Liver (tissue), 9 donors: Measurements from ENCODE around the gene IL10RB. TPM values are rescaled to one million over a fixed set of nuclear protein-coding genes. Genes with fewer than 3 reads are reported as not detected.
A peak's percentile ranks its signal among the peaks of the same experiment; 100 is the strongest.

Experiments
- DNase-seq: peaks from one replicate; pipeline ENCODE4 v3.0.0-alpha.2; 2017; ENCODE audit warnings: low spot score
- H3K27ac ChIP-seq, 2 donors: one replicate each; pipeline ENCODE4 v1.7.0; 2013; ENCODE audit warnings: inconsistent platforms in 2 of 2, low read length in 2 of 2, control low read depth in 1 of 2, low read depth in 1 of 2, mild to moderate bottlenecking in 1 of 2
- H3K27me3 ChIP-seq, 4 donors: one replicate each; pipeline versions ENCODE4 v1.6.1 to v1.7.0; 2013; ENCODE audit warnings: low read length in 3 of 4, inconsistent platforms in 1 of 4, mild to moderate bottlenecking in 1 of 4, moderate library complexity in 1 of 4; ENCODE audit not compliant: control insufficient read depth in 4 of 4, insufficient read depth in 4 of 4
- H3K36me3 ChIP-seq, 4 donors: one replicate each; pipeline versions ENCODE4 v1.6.1 to v1.7.0; 2013; ENCODE audit warnings: low read length in 3 of 4, mild to moderate bottlenecking in 3 of 4, low read depth in 1 of 4, moderate library complexity in 1 of 4; ENCODE audit not compliant: control insufficient read depth in 4 of 4, insufficient read depth in 3 of 4
- H3K4me1 ChIP-seq, 4 donors: one replicate each; pipeline versions ENCODE4 v1.6.1 to v1.7.0; 2013; ENCODE audit warnings: low read length in 3 of 4, mild to moderate bottlenecking in 3 of 4, moderate library complexity in 1 of 4; ENCODE audit not compliant: control insufficient read depth in 4 of 4, insufficient read depth in 4 of 4
- H3K4me3 ChIP-seq, 3 donors: one replicate each; pipeline versions ENCODE4 v1.6.1 to v1.7.0; 2013; ENCODE audit warnings: low read length in 3 of 3, control low read depth in 1 of 3, low read depth in 1 of 3, mild to moderate bottlenecking in 1 of 3
- H3K9ac ChIP-seq, 2 donors: one replicate each; pipeline ENCODE4 v1.7.0; 2013; ENCODE audit warnings: low read length in 2 of 2, mild to moderate bottlenecking in 2 of 2, moderate library complexity in 2 of 2, control low read depth in 1 of 2, low read depth in 1 of 2
- H3K9me3 ChIP-seq, 4 donors: one replicate each; pipeline versions ENCODE4 v1.6.1 to v1.7.0; 2013; ENCODE audit warnings: low read length in 3 of 4; ENCODE audit not compliant: control insufficient read depth in 4 of 4
- ATF3 ChIP-seq: IDR thresholded peaks from 2 replicates; pipeline ENCODE4 v1.6.1; 2016; ENCODE audit warnings: antibody characterized with exemption
- CTCF ChIP-seq: fragments of 150-350 bp; IDR thresholded peaks from 2 replicates; pipeline ENCODE4 v1.5.1; 2017; ENCODE audit warnings: improper control_type of control experiment, low read depth, low read length; ENCODE audit not compliant: missing input control
- EGR1 ChIP-seq, 2 donors: IDR thresholded peaks; 2 replicates each; pipeline ENCODE4 v1.6.1; 2016 to 2018; ENCODE audit warnings: antibody characterized with exemption in 2 of 2, low read depth in 2 of 2
- FOXA1 ChIP-seq: IDR thresholded peaks from 2 replicates; pipeline ENCODE4 v1.6.1; 2016; ENCODE audit warnings: antibody characterized with exemption
- GABPA ChIP-seq, 2 donors: IDR thresholded peaks in 1 of 2; conservative IDR thresholded peaks in 1 of 2; 2 replicates each; pipeline ENCODE4 v1.6.1; 2016; ENCODE audit warnings: antibody characterized with exemption in 2 of 2, mild to moderate bottlenecking in 1 of 2, moderate library complexity in 1 of 2
- HNF4A ChIP-seq, 2 donors: conservative IDR thresholded peaks; 2 replicates each; pipeline ENCODE4 v1.6.1; 2016; ENCODE audit warnings: antibody characterized with exemption in 2 of 2, mild to moderate bottlenecking in 2 of 2
- HNF4G ChIP-seq: IDR thresholded peaks from 2 replicates; pipeline ENCODE4 v1.6.1; 2016; ENCODE audit warnings: antibody characterized with exemption
- JUND ChIP-seq, 2 donors: IDR thresholded peaks; 2 replicates each; pipeline ENCODE4 v1.6.1; 2016; ENCODE audit warnings: antibody characterized with exemption in 2 of 2
- MAX ChIP-seq: IDR thresholded peaks from 2 replicates; pipeline ENCODE4 v1.6.1; 2016; ENCODE audit warnings: antibody characterized with exemption
- NR2F2 ChIP-seq: IDR thresholded peaks from 2 replicates; pipeline ENCODE4 v1.6.1; 2016; ENCODE audit warnings: antibody characterized with exemption
- RAD21 ChIP-seq, 2 donors: IDR thresholded peaks; 2 replicates each; pipeline ENCODE4 v1.6.1; 2016; ENCODE audit warnings: antibody characterized with exemption in 2 of 2, mild to moderate bottlenecking in 2 of 2
- REST ChIP-seq: IDR thresholded peaks from 2 replicates; pipeline ENCODE4 v1.6.1; 2016; ENCODE audit warnings: antibody characterized with exemption, mild to moderate bottlenecking
- RXRA ChIP-seq, 2 donors: IDR thresholded peaks; 2 replicates each; pipeline ENCODE4 v1.6.1; 2017 to 2018; ENCODE audit warnings: antibody characterized with exemption in 2 of 2, mild to moderate bottlenecking in 1 of 2
- SP1 ChIP-seq: IDR thresholded peaks from 2 replicates; pipeline ENCODE4 v1.6.1; 2018; ENCODE audit warnings: antibody characterized with exemption, mild to moderate bottlenecking
- TAF1 ChIP-seq: conservative IDR thresholded peaks from 2 replicates; pipeline ENCODE4 v1.6.1; 2016; ENCODE audit warnings: antibody characterized with exemption, mild to moderate bottlenecking
- YY1 ChIP-seq: IDR thresholded peaks from 2 replicates; pipeline ENCODE4 v1.6.1; 2016; ENCODE audit warnings: antibody characterized with exemption, mild to moderate bottlenecking
- ZBTB33 ChIP-seq: IDR thresholded peaks from 2 replicates; pipeline ENCODE4 v1.6.1; 2016; ENCODE audit warnings: antibody characterized with exemption
- WGBS: extraction: QIAGEN DNeasy Blood & Tissue Kit; methylation state at CpG from one replicate; pipeline ENCODE4 v1.1.7; 2013; 5-methylcytosine and 5-hydroxymethylcytosine counted together
- polyA plus RNA-seq, 2 donors: library from polyadenylated mRNA; stranded (reverse) in 1 of 2; unstranded in 1 of 2; fragments of 200-250 nt in 1 of 2; fragments of >200 nt in 1 of 2; fragmentation: Nextera tagmentation in 1 of 2; extraction: Ambion mirVana in 1 of 2; gene quantifications; one replicate each; pipeline versions ENCODE4 v1.2.1 to v1.2.3, GENCODE V29; 2013 to 2015
- total RNA-seq, 2 donors: library from RNA; depleted of rRNA; stranded (reverse); fragments of >200 nt; gene quantifications; one replicate each; pipeline ENCODE4 v1.2.3, GENCODE V29; 2014
- donor health status: healthy.
- donor health status: healthy.
- donor health status: healthy.
- donor health status: healthy.
- donor health status: healthy.

Gene IL10RB
- total and polyA plus RNA-seq, 4 donors: 16.1 to 22.1 (median 18.8) TPM

GRCh38 chr21:33229784-33230544, 36.2 kb upstream of the IL10RB start, which contains the start of gene IFNAR2:
Gene IFNAR2, plus strand, starts transcription at chr21:33229938. Its CDS starts 11,985 bp downstream, at chr21:33241923.
- Histone ChIP-seq H3K27ac (peak within 1 kb of the TSS; percentile 90 to 94), H3K4me1 (peaks cover 2 to 51% (median 25%) of the 10 kb centered on the region in 4 donors), H3K27me3 (no peaks in the 10 kb centered on the region), H3K36me3 (peaks cover 0 to 2% (median 0%) of the 10 kb centered on the region in 4 donors), H3K9me3 (no peaks in the 10 kb centered on the region), H3K9ac (peak within 1 kb of the TSS; percentile 77 to 96), H3K4me3 (peak within 1 kb of the TSS; percentile 83 to 99 (median 91))
- under 1% methylated on average over 95 of the region's 95 CpGs for WGBS
- TF ChIP-seq ZBTB33: no peak
- TF ChIP-seq ATF3: no peak
- TF ChIP-seq HNF4A (conservative IDR thresholded peaks at IDR 0.05): no peak
- no peak for TF ChIP-seq NR2F2
- TF ChIP-seq REST: no peak
- no peak for TF ChIP-seq MAX
- no peak for TF ChIP-seq TAF1
- peak; percentile 89 for DNase-seq

GRCh38 chr21:33230545-33231324, 35.4 kb upstream of the IL10RB start:
- DNase-seq: peak; percentile 58
- H3K36me3 ChIP-seq: peaks cover 0 to 2% (median 0%) of the 10 kb centered on the region in 4 donors
- H3K9ac ChIP-seq: peak overlapping the region; percentile 77 to 96
- peak overlapping the region; percentile 83 to 99 (median 91) for H3K4me3 ChIP-seq
- H3K27me3 ChIP-seq: no peaks in the 10 kb centered on the region
- H3K4me1 ChIP-seq: peaks cover 2 to 52% (median 27%) of the 10 kb centered on the region in 4 donors
- H3K9me3 ChIP-seq: no peaks in the 10 kb centered on the region
- under 1% methylated on average over 30 of the region's 30 CpGs for WGBS
- peak overlapping the region; percentile 90 to 94 for H3K27ac ChIP-seq
- TF ChIP-seq HNF4G (no peak), RXRA (IDR thresholded peaks at IDR 0.05) (no peak), FOXA1 (no peak), SP1 (no peak), NR2F2 (no peak), RAD21 (IDR thresholded peaks at IDR 0.05) (no peak), HNF4A (conservative IDR thresholded peaks at IDR 0.05) (peak; percentile 25 to 26), JUND (IDR thresholded peaks at IDR 0.05) (no peak), ATF3 (no peak), CTCF (no peak), EGR1 (IDR thresholded peaks at IDR 0.05; ENCODE audit: low read depth in 2 of 2) (no peak), ZBTB33 (no peak), GABPA (IDR thresholded peaks at IDR 0.05 in 1 of 2, conservative IDR thresholded peaks at IDR 0.05 in 1 of 2) (no peak), YY1 (no peak)
